UCSD-AML1 (cell line): ENCODE results near the gene ACTN3.
"Not testable (repeated sequence)": the region's sequence is repeated elsewhere in the genome, so short reads cannot be mapped to it uniquely, and the experiment has no call there.

ENCODE experiments used
- DNase-seq: peaks from one replicate; lab custom pipeline; 2025; ENCODE audit not compliant: unreplicated experiment; lab: John Stamatoyannopoulos, UW

ACTN3 gene

GRCh38 chr11:66544952-66545351, 1.8 kb upstream of the ACTN3 start:
- DNase-seq, result not testable (repeated sequence)

- DNase-seq, result peak; percentile 97
These were observed 869 bp upstream of the ACTN3 start, which contains the start of gene ZDHHC24 for GRCh38 chr11:66545701-66546367. Gene ZDHHC24, minus strand, starts transcription at chr11:66546048. Its CDS starts 45 bp downstream, at chr11:66546003.

GRCh38 chr11:66546966-66547661, 411 bp downstream of the ACTN3 start:
- DNase-seq, result no peak

- DNase-seq, result no peak
These were observed 933 bp downstream of the ACTN3 start for GRCh38 chr11:66547662-66548009.

GRCh38 chr11:66548041-66548440, 1.3 kb downstream of the ACTN3 start:
- no peak for DNase-seq

- DNase-seq, result no peak
These were observed 2.3 kb downstream of the ACTN3 start for GRCh38 chr11:66548774-66549630.

GRCh38 chr11:66549696-66550095, 3.0 kb downstream of the ACTN3 start:
- DNase-seq, result no peak

GRCh38 chr11:66550887-66551286, 4.2 kb downstream of the ACTN3 start:
- DNase-seq, result no peak

GRCh38 chr11:66554602-66555001, 7.9 kb downstream of the ACTN3 start:
- DNase-seq, result no peak

- DNase-seq, result no peak
These were observed 8.7 kb downstream of the ACTN3 start for GRCh38 chr11:66555416-66555815.

- no peak for DNase-seq
These were observed 9.4 kb downstream of the ACTN3 start for GRCh38 chr11:66556086-66556485.

- no peak for DNase-seq
These were observed 11.1 kb downstream of the ACTN3 start for GRCh38 chr11:66557733-66558326.

- DNase-seq, result no peak
These were observed 12.6 kb downstream of the ACTN3 start for GRCh38 chr11:66559142-66559865.

- no peak for DNase-seq
These were observed 13.4 kb downstream of the ACTN3 start for GRCh38 chr11:66559866-66560676.

- DNase-seq, result no peak
These were observed 14.7 kb downstream of the ACTN3 start for GRCh38 chr11:66561178-66561974.

- DNase-seq, result no peak
These were observed 15.2 kb downstream of the ACTN3 start for GRCh38 chr11:66561975-66562248.

- DNase-seq, result no peak
These were observed 15.6 kb downstream of the ACTN3 start for GRCh38 chr11:66562275-66562674.

GRCh38 chr11:66562907-66563583, 16.3 kb downstream of the ACTN3 start:
- DNase-seq, result no peak

- DNase-seq, result no peak
These were observed 17.1 kb downstream of the ACTN3 start for GRCh38 chr11:66563832-66564231.
